Measurements from ENCODE around the gene ALPK1. TPM values are rescaled to one million over a fixed set of nuclear protein-coding genes. Genes with fewer than 3 reads are reported as not detected.

Gene ALPK1
- total RNA-seq, 1 experiment from 2014 or later = 0.17 TPM

- Histone ChIP-seq H3K4me2 (ENCODE audit: insufficient read depth, insufficient read length, low read length) (no peak overlapping the region), H3K18ac (ENCODE audit: insufficient read length, low read depth, low read length) (no peak overlapping the region), H3T11ph (ENCODE audit: low read length) (no peak overlapping the region), H3K27ac (ENCODE audit: insufficient read length, low read depth, low read length) (no peak overlapping the region), H4K8ac (replicated peaks; ENCODE audit: insufficient read length, low read depth, low read length) (no peak overlapping the region), H3K4ac (ENCODE audit: low read depth, low read length) (no peak overlapping the region), H3K23ac (ENCODE audit: insufficient read length, low read depth, low read length) (no peak overlapping the region), H2AFZ (ENCODE audit: low read length) (no peak overlapping the region), H2BK12ac (ENCODE audit: insufficient read length, low read depth, low read length) (no peak overlapping the region), H2BK120ac (ENCODE audit: low read depth, low read length, poor library complexity, severe bottlenecking) (no peak overlapping the region), H3K4me1 (ENCODE audit: insufficient read depth, low read length) (no peaks in the 10 kb centered on the region), H3K27me3 (ENCODE audit: insufficient read depth, low read length) (no peaks in the 10 kb centered on the region), H3K9me3 (ENCODE audit: control insufficient read depth, low read depth, low read length) (no peaks in the 10 kb centered on the region), H4K91ac (ENCODE audit: insufficient read length, low read depth, low read length) (no peak overlapping the region), H2BK15ac (ENCODE audit: low read depth, low read length) (no peak overlapping the region), H3K79me2 (ENCODE audit: insufficient read depth, low read length) (no peaks in the 10 kb centered on the region), H3K23me2 (ENCODE audit: insufficient read length, low read depth, low read length, poor library complexity, severe bottlenecking) (no peaks in the 10 kb centered on the region), H4K20me1 (ENCODE audit: control insufficient read depth, insufficient read depth, insufficient read length) (no peaks in the 10 kb centered on the region), H2AK5ac (ENCODE audit: insufficient read length, low read length) (no peak overlapping the region), H2BK5ac (ENCODE audit: insufficient read length, low read length) (no peak overlapping the region), H4K5ac (ENCODE audit: insufficient read length, low read depth, low read length) (no peak overlapping the region), H3K56ac (ENCODE audit: insufficient read length, low read depth, low read length) (no peak overlapping the region), H2BK20ac (ENCODE audit: low read depth, low read length, poor library complexity, severe bottlenecking) (no peak overlapping the region), H3K9ac (ENCODE audit: extremely low read depth, insufficient read length, low read length) (no peak overlapping the region), H3K79me1 (ENCODE audit: insufficient read depth, low read depth, low read length, poor library complexity, severe bottlenecking) (no peaks in the 10 kb centered on the region), H3K14ac (ENCODE audit: insufficient read depth, low read length) (no peak overlapping the region)
- Mint-ChIP-seq H3K4me1 (0 out of 4 replicates have a peak, but pooled peaks cover 0 to 2% of the 10 kb centered on the region in 2 experiments), H3K27me3 (ENCODE audit: low read depth) (peaks cover 3% of the 10 kb centered on the region), H3K4me3 (no peak overlapping the region), H3K27ac (no peak overlapping the region), H3K9me3 (peaks cover 0 to 3% of the 10 kb centered on the region in 2 experiments; a peak in 2 of 5 replicates), H3K36me3 (ENCODE audit: insufficient read depth in 1 of 3, low read depth in 3 of 3) (peaks cover 2 to 13% (median 4%) of the 10 kb centered on the region in 3 experiments; a peak in 4 of 7 replicates)
- TF ChIP-seq, protein P1, sequence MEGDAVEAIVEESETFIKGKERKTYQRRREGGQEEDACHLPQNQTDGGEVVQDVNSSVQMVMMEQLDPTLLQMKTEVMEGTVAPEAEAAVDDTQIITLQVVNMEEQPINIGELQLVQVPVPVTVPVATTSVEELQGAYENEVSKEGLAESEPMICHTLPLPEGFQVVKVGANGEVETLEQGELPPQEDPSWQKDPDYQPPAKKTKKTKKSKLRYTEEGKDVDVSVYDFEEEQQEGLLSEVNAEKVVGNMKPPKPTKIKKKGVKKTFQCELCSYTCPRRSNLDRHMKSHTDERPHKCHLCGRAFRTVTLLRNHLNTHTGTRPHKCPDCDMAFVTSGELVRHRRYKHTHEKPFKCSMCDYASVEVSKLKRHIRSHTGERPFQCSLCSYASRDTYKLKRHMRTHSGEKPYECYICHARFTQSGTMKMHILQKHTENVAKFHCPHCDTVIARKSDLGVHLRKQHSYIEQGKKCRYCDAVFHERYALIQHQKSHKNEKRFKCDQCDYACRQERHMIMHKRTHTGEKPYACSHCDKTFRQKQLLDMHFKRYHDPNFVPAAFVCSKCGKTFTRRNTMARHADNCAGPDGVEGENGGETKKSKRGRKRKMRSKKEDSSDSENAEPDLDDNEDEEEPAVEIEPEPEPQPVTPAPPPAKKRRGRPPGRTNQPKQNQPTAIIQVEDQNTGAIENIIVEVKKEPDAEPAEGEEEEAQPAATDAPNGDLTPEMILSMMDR (conservative IDR thresholded peaks at IDR 0.05) = no peak
- WGBS (ENCODE audit: extremely low coverage, insufficient read length, low lambda C conversion rate) = no CpG with 5 or more reads among the region's 10 CpGs
- no peak for DNase-seq
Measured at GRCh38 chr4:112277705-112278448, 19.3 kb upstream of the ALPK1 start.

Measured in H9 (cell line).